Heart left ventricle (tissue), 16 donors: Measurements from ENCODE around the gene NCOA5. TPM values are rescaled to one million over a fixed set of nuclear protein-coding genes. Genes with fewer than 3 reads are reported as not detected.

ENCODE experiments used
- ATAC-seq, 4 donors: fragments of 200-7000 bp; cut with Tn5 transposase; one replicate each; pipeline ENCODE4 v1.9.1; 2020 to 2022; ENCODE audit warnings: moderate library complexity in 4 of 4, mild to moderate bottlenecking in 3 of 4, moderate number of reproducible peaks in 1 of 4
- DNase-seq, 5 donors: peaks; one replicate each; pipeline ENCODE4 v3.0.0-alpha.2; 2020
- H3K27ac ChIP-seq, 12 donors: fragments of 200-600 bp; sonication (generic) in 4 of 12; one replicate each; pipeline versions ENCODE4 v1.5.0 to v1.8.0; 2016 to 2022; ENCODE audit warnings: mild to moderate bottlenecking in 2 of 12
- H3K27me3 ChIP-seq, 9 donors: fragments of 200-600 bp; sonication (generic) in 2 of 9; one replicate each; pipeline versions ENCODE4 v1.5.1 to v1.8.0; 2016 to 2022; ENCODE audit warnings: mild to moderate bottlenecking in 3 of 9
- H3K36me3 ChIP-seq, 9 donors: fragments of 200-600 bp; sonication (generic) in 2 of 9; one replicate each; pipeline versions ENCODE4 v1.5.0 to v1.8.0; 2018 to 2022; ENCODE audit warnings: mild to moderate bottlenecking in 2 of 9
- H3K4me1 ChIP-seq, 12 donors: fragments of 200-600 bp; sonication (generic) in 4 of 12; one replicate each; pipeline versions ENCODE4 v1.5.0 to v1.8.0; 2016 to 2022; ENCODE audit warnings: mild to moderate bottlenecking in 3 of 12
- H3K4me3 ChIP-seq, 12 donors: fragments of 200-600 bp; sonication (generic) in 4 of 12; one replicate each; pipeline versions ENCODE4 v1.5.0 to v1.8.0; 2017 to 2022; ENCODE audit warnings: mild to moderate bottlenecking in 9 of 12, moderate library complexity in 4 of 12
- H3K9me3 ChIP-seq, 12 donors: fragments of 200-600 bp; sonication (generic) in 4 of 12; one replicate each; pipeline versions ENCODE4 v1.5.0 to v1.8.0; 2016 to 2022; ENCODE audit warnings: mild to moderate bottlenecking in 1 of 12
- POLR2A ChIP-seq, 2 donors: fragments of 450-650 bp; IDR thresholded peaks; one replicate each; pipeline ENCODE4 v1.6.1; 2017; ENCODE audit warnings: antibody characterized with exemption in 2 of 2, mild to moderate bottlenecking in 2 of 2, moderate library complexity in 2 of 2
- whole genome bisulfite sequencing, 4 donors: extraction: QIAGEN DNeasy Blood & Tissue Kit in 2 of 4; methylation state at CpG; one replicate each; pipeline versions ENCODE4 v1.1.5 to v1.1.7; 2013 to 2018; 5-methylcytosine and 5-hydroxymethylcytosine counted together
- intact Hi-C, 10 donors: fragments of 100-400 bp; cut with DNase I; formaldehyde crosslinking; loops; one replicate each; pipeline versions ENCODE4 v1.11.1 to v1.14.2; 2022
- polyA plus RNA-seq, 2 donors: library from polyadenylated mRNA; stranded (reverse); fragments of 200-250 nt; gene quantifications; one replicate each; pipeline ENCODE4 v1.2.3, GENCODE V29; 2013
- total RNA-seq, 9 donors: library from RNA; depleted of rRNA in 2 of 9; stranded (reverse); fragments of >200 nt in 2 of 9; fragmentation: NEBNext Ultra II Directional in 3 of 9; extraction: Animal tissue kit (Norgen Biotek cat#: 25700) in 3 of 9; gene quantifications; one replicate each; pipeline versions ENCODE4 v1.1.0 to v1.2.4, GENCODE V29; 2016 to 2023
- TF ChIP-seq, protein P1 (sequence below), 12 donors: fragments of 200-600 bp; sonication (generic) in 4 of 12; IDR thresholded peaks; one replicate each; pipeline versions ENCODE4 v1.5.0 to v1.8.0; 2018 to 2022; ENCODE audit warnings: antibody characterized with exemption in 12 of 12, mild to moderate bottlenecking in 5 of 12
- donor health status: ischemic (EF 13 %, LVEDD 7.1; RV severe dilation, severe dysfunction).
- donor health status: healthy with polysubstance abuse.
- donor health status: DM: no; HTN: yes; CAD: no.
- donor health status: DM: no; HTN: no; CAD: no.
- donor health status: ischemic (EF 25% LVEDD 6.9; RV normal size, moderate dysfunction).
- donor health status: ischemic (EF 25% LVEDD 5.7; RV mildly dilated, moderate dysfunction).
- donor health status: healthy.
- donor health status: DM: yes; HTN: yes; CAD: no.
- donor health status: ischemic (EF 35%, LVEDD 5.7; RV mildly dilated, moderate dysfunction).
- donor health status: nonischemic (EF 11% LVEDD 7.7; RV severe dilation, severe dysfunction).
- donor health status: DM: yes; HTN: yes; CAD: no.
- donor health status: PGD.
- donor health status: ischemic (EF 29% LVEDD 5.4; RV normal size, mild dysfunction).
- donor health status: nonischemic (EF 23%, LVEDD 6.1; RV moderate dilation, normal function).

NCOA5 gene
- total and polyA plus RNA-seq, 11 donors: 5.7 to 17.4 (median 12.3) TPM

DNA sequence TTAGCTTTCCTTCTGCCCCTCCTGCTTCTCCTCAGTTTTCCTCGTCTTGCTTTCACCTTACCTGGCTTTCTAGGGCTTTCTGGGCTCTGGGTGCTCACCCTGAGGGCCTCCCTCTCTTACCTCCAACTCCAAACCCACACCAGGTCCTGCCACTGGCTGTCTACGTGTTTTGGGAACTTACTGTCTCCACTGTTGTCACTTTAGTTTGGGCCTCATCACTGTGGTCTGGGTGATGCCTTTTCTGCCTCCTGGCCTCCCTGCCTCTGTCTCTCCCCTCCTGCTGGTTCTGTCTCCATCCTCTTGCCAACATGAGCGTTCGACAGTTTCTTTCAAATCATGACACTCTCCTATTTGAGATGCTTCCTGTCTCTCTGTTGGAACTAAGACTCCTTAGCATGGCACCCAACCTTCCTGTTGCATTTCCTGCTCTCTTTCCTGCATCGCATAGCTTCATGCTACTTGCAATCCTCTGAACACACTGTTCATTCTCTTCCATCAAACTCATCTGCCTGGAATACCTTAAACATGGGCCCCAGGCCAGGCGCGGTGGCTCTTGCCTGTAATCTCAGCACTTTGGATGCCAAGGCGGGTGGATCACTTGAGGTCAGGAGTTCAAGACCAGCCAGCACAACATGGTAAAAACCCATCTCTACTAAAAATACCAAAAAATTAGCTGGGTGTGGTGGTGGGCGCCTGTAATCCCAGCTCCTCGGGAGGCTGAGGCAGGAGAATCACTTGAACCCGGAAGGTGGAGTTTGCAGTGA lies 33.9 kb upstream of the NCOA5 start:
- intact Hi-C loops: no loop called here

DNA sequence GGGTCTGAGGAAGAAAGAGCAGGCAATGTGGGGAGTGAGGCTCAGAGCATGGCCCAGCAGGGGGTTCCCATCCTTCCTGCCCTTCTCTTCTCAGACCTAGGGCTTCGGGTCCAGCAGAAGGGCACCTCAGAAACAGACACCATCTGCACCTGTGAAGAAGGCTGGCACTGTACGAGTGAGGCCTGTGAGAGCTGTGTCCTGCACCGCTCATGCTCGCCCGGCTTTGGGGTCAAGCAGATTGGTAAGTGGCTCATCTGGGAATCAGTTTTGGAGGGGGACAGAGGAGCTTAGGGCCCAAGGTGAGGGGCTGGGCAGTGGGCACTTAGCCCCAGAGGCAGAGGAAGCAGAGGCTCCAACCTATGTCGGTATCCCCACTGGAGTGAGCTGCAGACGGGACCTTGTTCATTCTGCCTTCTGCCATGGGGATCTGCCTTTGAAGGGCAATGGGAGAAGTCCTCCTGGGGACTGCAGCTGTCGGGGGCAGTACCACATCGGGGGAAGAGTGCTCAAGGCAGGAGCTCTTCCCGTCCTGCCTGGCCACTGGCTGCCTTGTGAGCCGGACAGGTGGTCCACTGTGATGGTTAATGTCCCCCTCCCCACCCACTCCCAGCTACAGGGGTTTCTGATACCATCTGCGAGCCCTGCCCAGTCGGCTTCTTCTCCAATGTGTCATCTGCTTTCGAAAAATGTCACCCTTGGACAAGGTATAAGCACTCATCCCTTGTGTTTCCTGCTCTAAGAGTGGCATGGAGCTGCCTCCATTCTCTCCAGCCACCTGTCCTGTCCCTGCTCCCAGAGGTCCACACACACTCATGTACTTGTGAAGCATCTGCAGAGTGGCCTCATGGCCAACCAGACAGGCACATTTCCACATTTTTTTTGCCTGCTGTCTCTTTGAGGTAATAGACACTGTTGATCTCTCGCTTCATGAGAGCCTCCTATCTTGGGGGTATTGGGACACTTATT lies 33.0 kb upstream of the NCOA5 start:
- H3K36me3 ChIP-seq: peaks cover 0 to 61% (median 32%) of the 10 kb centered on the region in 9 donors
- H3K27ac ChIP-seq: no peak overlapping the region
- H3K27me3 ChIP-seq: no peaks in the 10 kb centered on the region
- H3K9me3 ChIP-seq: no peaks in the 10 kb centered on the region
- no peak overlapping the region for H3K4me3 ChIP-seq
- intact Hi-C loops: no loop called here
- WGBS, 4 donors: 84 to 93% (median 86%) methylated on average over 11 to 15 of the region's 15 CpGs
- ATAC-seq (no peak), DNase-seq (no peak)
- peaks cover 0 to 46% (median 24%) of the 10 kb centered on the region in 12 donors for H3K4me1 ChIP-seq
- TF ChIP-seq, protein P1, sequence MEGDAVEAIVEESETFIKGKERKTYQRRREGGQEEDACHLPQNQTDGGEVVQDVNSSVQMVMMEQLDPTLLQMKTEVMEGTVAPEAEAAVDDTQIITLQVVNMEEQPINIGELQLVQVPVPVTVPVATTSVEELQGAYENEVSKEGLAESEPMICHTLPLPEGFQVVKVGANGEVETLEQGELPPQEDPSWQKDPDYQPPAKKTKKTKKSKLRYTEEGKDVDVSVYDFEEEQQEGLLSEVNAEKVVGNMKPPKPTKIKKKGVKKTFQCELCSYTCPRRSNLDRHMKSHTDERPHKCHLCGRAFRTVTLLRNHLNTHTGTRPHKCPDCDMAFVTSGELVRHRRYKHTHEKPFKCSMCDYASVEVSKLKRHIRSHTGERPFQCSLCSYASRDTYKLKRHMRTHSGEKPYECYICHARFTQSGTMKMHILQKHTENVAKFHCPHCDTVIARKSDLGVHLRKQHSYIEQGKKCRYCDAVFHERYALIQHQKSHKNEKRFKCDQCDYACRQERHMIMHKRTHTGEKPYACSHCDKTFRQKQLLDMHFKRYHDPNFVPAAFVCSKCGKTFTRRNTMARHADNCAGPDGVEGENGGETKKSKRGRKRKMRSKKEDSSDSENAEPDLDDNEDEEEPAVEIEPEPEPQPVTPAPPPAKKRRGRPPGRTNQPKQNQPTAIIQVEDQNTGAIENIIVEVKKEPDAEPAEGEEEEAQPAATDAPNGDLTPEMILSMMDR (IDR thresholded peaks at IDR 0.05): no peak
- no peak for TF ChIP-seq POLR2A (IDR thresholded peaks at IDR 0.05)

More for the DNA sequence above, 33.9 kb upstream of the NCOA5 start:
- no peak for ATAC-seq
- Histone ChIP-seq H3K27ac (no peak overlapping the region), H3K36me3 (peaks cover 0 to 63% (median 32%) of the 10 kb centered on the region in 9 donors), H3K9me3 (no peaks in the 10 kb centered on the region), H3K4me1 (peaks cover 0 to 39% (median 23%) of the 10 kb centered on the region in 12 donors), H3K4me3 (no peak overlapping the region), H3K27me3 (no peaks in the 10 kb centered on the region)
- WGBS, 4 donors: 82 to 87% (median 85%) methylated on average over 11 of the region's 11 CpGs
- no peak for TF ChIP-seq POLR2A (IDR thresholded peaks at IDR 0.05)
- TF ChIP-seq, protein P1 (IDR thresholded peaks at IDR 0.05): no peak
- DNase-seq: no peak

DNA sequence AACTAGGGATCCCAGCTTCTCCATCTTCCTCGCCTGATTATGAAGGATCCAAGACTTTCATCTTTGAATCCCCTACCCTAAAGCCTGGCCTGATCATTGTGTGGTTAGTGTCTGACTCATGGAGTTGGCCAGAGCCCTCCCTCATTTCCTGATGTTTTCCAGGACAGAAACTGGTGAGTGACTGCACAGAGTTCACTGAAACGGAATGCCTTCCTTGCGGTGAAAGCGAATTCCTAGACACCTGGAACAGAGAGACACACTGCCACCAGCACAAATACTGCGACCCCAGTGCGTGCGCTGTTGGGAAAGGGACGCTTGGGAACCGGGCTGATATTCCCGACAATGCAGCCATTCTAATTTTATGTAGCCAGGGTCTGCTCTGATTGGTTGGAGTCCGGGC lies 32.3 kb upstream of the NCOA5 start:
- H3K4me1 ChIP-seq: peaks cover 0 to 53% (median 30%) of the 10 kb centered on the region in 12 donors
- ATAC-seq (no peak), DNase-seq (no peak)
- peaks cover 0 to 53% (median 32%) of the 10 kb centered on the region in 9 donors for H3K36me3 ChIP-seq
- 48 to 58% (median 53%) methylated on average over 11 of the region's 11 CpGs for WGBS, 4 donors
- no peaks in the 10 kb centered on the region for H3K27me3 ChIP-seq
- H3K27ac ChIP-seq: peak overlapping the region in 2 of 12 donors; percentile 22 to 56
- H3K4me3 ChIP-seq: no peak overlapping the region
- intact Hi-C loops: no loop called here
- no peaks in the 10 kb centered on the region for H3K9me3 ChIP-seq
- TF ChIP-seq, protein P1 (IDR thresholded peaks at IDR 0.05): no peak
- TF ChIP-seq POLR2A (IDR thresholded peaks at IDR 0.05): no peak
